KMS-11 (cell line): Measurements from ENCODE around the gene RC3H1.
"Not testable (repeated sequence)": the region's sequence is repeated elsewhere in the genome, so short reads cannot be mapped to it uniquely, and the experiment has no call there.

Experiments used
- H2AFZ ChIP-seq: fragments of 200-600 bp; sonication (generic); 2 replicates; pipeline ENCODE4 v1.6.1; 2016; ENCODE audit warnings: antibody characterized with exemption, mixed run types, low read depth
- H3K27ac ChIP-seq: fragments of 200-600 bp; sonication (generic); 2 replicates; pipeline ENCODE4 v1.6.1; 2016; ENCODE audit warnings: mild to moderate bottlenecking, mixed run types
- H3K27me3 ChIP-seq: fragments of 200-600 bp; sonication (generic); 2 replicates; pipeline ENCODE4 v1.6.1; 2017; ENCODE audit warnings: mild to moderate bottlenecking, low read depth, mixed run types, moderate library complexity; ENCODE audit not compliant: insufficient read depth
- H3K36me3 ChIP-seq: fragments of 200-600 bp; sonication (generic); 2 replicates; pipeline ENCODE4 v1.6.1; 2017; ENCODE audit warnings: mild to moderate bottlenecking, mixed run types; ENCODE audit not compliant: insufficient read depth
- H3K4me1 ChIP-seq: fragments of 200-600 bp; sonication (generic); 2 replicates; pipeline ENCODE4 v1.6.1; 2016; ENCODE audit warnings: mild to moderate bottlenecking, low read depth, mixed run types; ENCODE audit not compliant: poor library complexity, severe bottlenecking
- H3K4me2 ChIP-seq: fragments of 200-600 bp; sonication (generic); 2 replicates; pipeline ENCODE4 v1.7.0; 2016; ENCODE audit warnings: mild to moderate bottlenecking, mixed run types
- H3K4me3 ChIP-seq: fragments of 200-600 bp; sonication (generic); IDR thresholded peaks from 2 replicates; pipeline ENCODE4 v1.6.1; 2017; ENCODE audit warnings: low read depth, low read length, mixed read lengths; ENCODE audit not compliant: insufficient read depth
- H3K79me2 ChIP-seq: fragments of 200-600 bp; sonication (generic); 2 replicates; pipeline ENCODE4 v1.6.1; 2016; ENCODE audit warnings: low read depth, mixed run types; ENCODE audit not compliant: insufficient read depth
- H3K9ac ChIP-seq: fragments of 200-600 bp; sonication (generic); 2 replicates; pipeline ENCODE4 v1.6.1; 2016; ENCODE audit warnings: mild to moderate bottlenecking, mixed run types
- H4K20me1 ChIP-seq: fragments of 200-600 bp; sonication (generic); 2 replicates; pipeline ENCODE4 v1.6.1; 2016; ENCODE audit warnings: mild to moderate bottlenecking, mixed run types; ENCODE audit not compliant: insufficient read depth
- CTCF ChIP-seq: fragments of 200-600 bp; sonication (generic); conservative IDR thresholded peaks from 2 replicates; pipeline ENCODE4 v1.6.1; 2017; ENCODE audit warnings: low read depth, mild to moderate bottlenecking, antibody characterized with exemption, low read length, moderate library complexity, mixed read lengths

The RC3H1 gene

GRCh38 chr1:174051956-174052355, 29.8 kb upstream of the RC3H1 start:
- H3K4me1 ChIP-seq: no peaks in the 10 kb centered on the region
- H3K27ac ChIP-seq: no peak overlapping the region
- no peak overlapping the region for H2AFZ ChIP-seq
- H3K4me2 ChIP-seq: no peak overlapping the region
- no peaks in the 10 kb centered on the region for H3K79me2 ChIP-seq
- no peak overlapping the region for H3K4me3 ChIP-seq
- H3K27me3 ChIP-seq: no peaks in the 10 kb centered on the region
- H3K9ac ChIP-seq: no peak overlapping the region
- no peaks in the 10 kb centered on the region for H3K36me3 ChIP-seq
- no peaks in the 10 kb centered on the region for H4K20me1 ChIP-seq
- TF ChIP-seq CTCF: no peak

- no peaks in the 10 kb centered on the region for H3K36me3 ChIP-seq
- H3K27ac ChIP-seq: no peak overlapping the region
- H4K20me1 ChIP-seq: no peaks in the 10 kb centered on the region
- no peak overlapping the region for H3K9ac ChIP-seq
- no peak overlapping the region for H3K4me3 ChIP-seq
- H3K4me1 ChIP-seq: peaks cover 7% of the 10 kb centered on the region
- no peak overlapping the region for H2AFZ ChIP-seq
- no peaks in the 10 kb centered on the region for H3K27me3 ChIP-seq
- no peaks in the 10 kb centered on the region for H3K79me2 ChIP-seq
- no peak overlapping the region for H3K4me2 ChIP-seq
- TF ChIP-seq CTCF: no peak
These were observed 27.4 kb upstream of the RC3H1 start for GRCh38 chr1:174049514-174049913.

GRCh38 chr1:174044418-174045222, 22.5 kb upstream of the RC3H1 start:
- no peaks in the 10 kb centered on the region for H4K20me1 ChIP-seq
- H3K27me3 ChIP-seq: no peaks in the 10 kb centered on the region
- H3K79me2 ChIP-seq: no peaks in the 10 kb centered on the region
- no peaks in the 10 kb centered on the region for H3K36me3 ChIP-seq
- peaks cover 10% of the 10 kb centered on the region for H3K4me1 ChIP-seq
- H2AFZ ChIP-seq: no peak overlapping the region
- H3K27ac ChIP-seq: no peak overlapping the region
- TF ChIP-seq CTCF: no peak
- H3K4me2 ChIP-seq: no peak overlapping the region; the same call in 1 of the 2 replicates
- H3K4me3 ChIP-seq: no peak overlapping the region
- no peak overlapping the region for H3K9ac ChIP-seq

- H3K27me3 ChIP-seq, H3K9ac ChIP-seq, H3K4me3 ChIP-seq, H4K20me1 ChIP-seq, H3K4me2 ChIP-seq, H2AFZ ChIP-seq, H3K36me3 ChIP-seq, H3K79me2 ChIP-seq, H3K27ac ChIP-seq: not testable (repeated sequence)
- H3K4me1 ChIP-seq: peaks cover 10% of the 10 kb centered on the region
These were observed 20.4 kb upstream of the RC3H1 start for GRCh38 chr1:174042509-174042908.

- Histone ChIP-seq H3K4me2 (no peak overlapping the region), H3K36me3 (no peaks in the 10 kb centered on the region), H3K27me3 (no peaks in the 10 kb centered on the region), H4K20me1 (no peaks in the 10 kb centered on the region), H2AFZ (no peak overlapping the region), H3K4me1 (peaks cover 10% of the 10 kb centered on the region), H3K27ac (no peak overlapping the region), H3K79me2 (no peaks in the 10 kb centered on the region), H3K9ac (no peak overlapping the region), H3K4me3 (no peak overlapping the region)
- TF ChIP-seq CTCF: no peak
These were observed 19.2 kb upstream of the RC3H1 start for GRCh38 chr1:174041369-174041768.
